ENCODE measurements around the gene DCC.

- TF ChIP-seq CTCF (IDR thresholded peaks at IDR 0.05) = no peak
- TF ChIP-seq POLR2A (IDR thresholded peaks at IDR 0.05) = no peak
Measured at GRCh38 chr18:52489396-52490306, 149.7 kb downstream of the DCC start.

Measured in thyroid gland (tissue), 4 donors.